GM19468 (cell line): ENCODE measurements around the gene POLDIP2.
"Not testable (repeated sequence)": the region's sequence is repeated elsewhere in the genome, so short reads cannot be mapped to it uniquely, and the experiment has no call there.

Source experiments
- ATAC-seq: cut with Tn5 transposase; IDR thresholded peaks from one replicate; pipeline ENCODE4 v1.9.1; 2021; ENCODE audit warnings: mild to moderate bottlenecking, moderate library complexity, moderate number of reproducible peaks; ENCODE audit not compliant: unreplicated experiment; ENCODE audit errors: extremely low read depth

Gene POLDIP2

DNA sequence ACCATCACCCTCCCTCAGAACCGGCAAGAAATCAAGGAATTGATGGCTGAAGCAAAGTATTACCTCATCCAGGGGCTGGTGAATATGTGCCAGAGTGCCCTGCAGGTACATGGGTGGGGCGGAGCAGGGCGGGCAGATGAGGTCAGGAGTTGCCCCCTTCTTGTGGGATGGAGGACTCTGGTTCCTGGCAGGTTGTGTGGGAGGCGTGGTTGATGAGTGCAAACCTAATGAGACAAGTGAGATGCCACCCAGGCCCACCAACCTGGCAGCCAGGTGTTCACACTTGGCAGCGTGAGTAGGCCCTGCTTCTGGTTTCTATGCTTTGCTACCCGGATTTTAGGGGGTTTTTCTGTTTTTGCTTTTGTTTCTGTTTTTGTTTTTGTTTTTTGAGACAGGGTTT is 17.0 kb downstream of the POLDIP2 start:
- no peak for ATAC-seq

DNA sequence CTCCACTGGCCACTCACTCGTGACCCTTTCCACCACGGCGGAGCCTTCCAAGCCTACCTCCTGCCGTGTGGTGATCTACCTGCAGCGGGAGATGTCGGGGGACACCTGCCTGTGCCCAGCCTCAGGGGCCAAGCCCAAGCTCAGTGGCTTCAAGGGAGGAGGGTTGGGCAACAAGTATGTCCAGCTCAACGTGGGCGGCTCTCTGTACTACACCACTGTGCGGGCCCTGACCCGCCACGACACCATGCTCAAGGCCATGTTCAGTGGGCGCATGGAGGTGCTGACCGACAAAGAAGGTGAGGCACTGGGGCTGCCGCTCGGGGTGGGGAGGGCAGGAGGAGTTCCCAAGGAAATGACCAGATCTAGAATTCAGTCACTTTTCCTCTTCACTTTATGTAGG is 17.9 kb downstream of the POLDIP2 start:
- ATAC-seq = no peak

- ATAC-seq = not testable (repeated sequence)
Measured at GRCh38 chr17:28338769-28339212, 18.5 kb downstream of the POLDIP2 start.

- ATAC-seq = no peak
Measured at GRCh38 chr17:28338056-28338768, 19.1 kb downstream of the POLDIP2 start.

DNA sequence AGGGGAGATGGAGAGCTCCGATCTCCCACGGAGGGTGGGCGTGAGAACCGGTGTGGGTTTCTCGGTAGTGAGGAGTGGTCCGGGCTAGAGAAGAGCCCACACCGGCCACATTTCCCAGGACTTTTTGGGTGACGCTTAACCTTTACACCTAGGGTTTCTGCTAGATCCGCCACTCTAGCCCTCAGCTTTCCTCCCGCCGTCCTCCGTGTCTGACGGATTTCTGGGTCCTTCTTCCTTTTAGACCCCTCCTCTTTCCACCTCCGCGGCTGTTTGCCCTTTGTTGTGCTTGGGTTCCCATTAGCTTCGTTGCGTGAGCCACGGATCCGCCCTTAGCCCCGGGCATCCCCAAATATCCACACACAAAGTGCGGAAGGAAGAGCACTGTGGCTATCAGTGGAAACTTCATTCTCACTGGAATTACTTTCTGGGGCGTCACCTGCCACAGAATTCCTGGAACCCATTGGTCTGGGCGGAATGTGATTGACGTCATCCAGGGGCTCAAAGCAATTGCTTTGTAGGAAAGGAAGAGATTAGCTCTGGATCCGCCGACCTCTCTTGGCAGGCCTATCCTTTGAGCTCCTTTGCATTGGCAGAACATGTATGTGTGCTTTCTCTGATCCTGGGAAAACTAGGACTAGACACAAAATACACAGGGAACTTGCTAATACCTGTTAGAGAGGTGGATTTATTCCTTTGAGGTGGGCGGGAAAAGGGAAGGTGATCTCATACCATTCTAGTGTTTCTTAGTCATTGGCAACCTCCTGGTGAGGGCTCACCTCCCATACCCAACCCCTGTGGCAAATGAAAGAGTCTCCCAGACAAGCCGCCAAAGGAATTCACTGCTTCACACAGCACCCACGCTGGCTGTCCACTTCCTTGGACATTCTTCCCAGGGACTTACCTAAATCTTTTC is 21.1 kb downstream of the POLDIP2 start:
- no peak for ATAC-seq

DNA sequence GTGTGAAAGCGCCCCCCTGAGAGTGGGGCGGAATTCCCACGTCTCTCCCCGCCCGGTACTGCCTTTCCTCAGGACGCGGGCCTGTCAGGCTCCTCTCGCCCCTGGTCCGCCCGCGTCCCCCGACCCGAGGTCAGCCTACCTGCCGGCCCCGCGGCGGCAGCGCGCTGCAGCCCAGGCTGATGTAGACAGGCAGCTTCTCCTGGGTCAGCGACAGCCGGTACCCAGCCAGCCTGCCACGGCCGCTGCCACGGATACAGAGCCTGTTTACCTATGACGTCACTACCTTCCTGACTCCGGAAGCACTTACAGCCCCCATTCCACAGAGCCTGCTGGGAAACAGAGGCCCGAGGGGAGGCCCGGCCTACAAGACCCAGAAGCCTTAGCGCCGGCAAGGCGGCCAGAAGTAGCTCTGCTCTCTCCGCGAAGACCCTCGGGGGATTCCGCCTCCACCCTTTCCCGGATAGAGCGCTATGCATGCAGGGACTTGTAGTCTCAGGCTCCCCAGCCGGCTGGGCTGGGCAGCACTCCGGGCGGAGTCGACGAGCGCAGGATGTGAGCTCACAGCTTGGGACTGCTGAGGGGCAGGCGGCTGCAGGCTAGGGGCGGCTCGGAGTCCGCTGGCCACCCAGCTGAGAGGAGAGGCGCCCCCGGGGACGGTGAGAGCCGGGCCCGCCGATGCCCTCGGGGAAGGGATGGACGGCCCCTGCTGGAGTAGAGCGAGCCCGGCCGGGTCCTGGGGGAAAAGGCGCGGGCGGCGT is 21.9 kb downstream of the POLDIP2 start, which contains the start of the genes IFT20 and TNFAIP1:
IFT20 (minus strand) TSS at position 272 of the 758 bp plus-strand sequence. CDS start 3,487 bp downstream, outside the sequence.
TNFAIP1 (plus strand) TSS at position 561 of the 758 bp plus-strand sequence. CDS start 3,761 bp downstream, outside the sequence.
- ATAC-seq = peak; percentile 95

- no peak for ATAC-seq
Measured at GRCh38 chr17:28334666-28335200, 22.6 kb downstream of the POLDIP2 start.

GRCh38 chr17:28334171-28334570 is 23.2 kb downstream of the POLDIP2 start:
- no peak for ATAC-seq

DNA sequence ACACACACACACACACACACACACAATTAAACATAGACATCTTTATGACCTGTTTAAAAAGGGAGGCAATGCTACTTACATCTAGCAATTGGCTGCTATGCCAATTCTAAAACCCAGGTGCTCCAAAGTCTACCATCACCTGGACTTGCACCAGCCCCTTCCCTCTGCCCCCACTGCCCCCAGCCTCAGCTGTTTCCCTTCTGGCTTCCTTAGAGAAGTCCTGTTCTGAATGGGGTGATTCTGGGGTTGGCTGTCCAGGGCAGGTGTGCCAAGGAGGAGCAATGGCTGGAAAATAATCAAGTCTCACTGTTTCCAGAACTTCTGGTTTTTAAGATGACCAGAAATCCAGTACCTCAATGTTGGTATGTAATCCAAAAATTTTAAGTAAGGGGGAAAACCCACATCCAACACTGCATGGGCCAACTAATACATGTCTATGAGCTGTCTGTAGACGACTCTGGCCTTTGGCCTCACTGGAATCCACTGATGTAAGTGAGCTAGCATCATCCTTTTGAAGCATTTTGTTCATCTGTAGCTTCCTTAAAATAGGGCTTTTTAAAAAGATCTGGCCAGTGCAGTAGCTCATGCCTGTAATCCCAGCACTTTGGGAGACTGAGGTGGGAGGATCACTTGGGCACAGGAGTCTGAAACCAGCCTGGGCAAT is 24.1 kb downstream of the POLDIP2 start:
- ATAC-seq = no peak

DNA sequence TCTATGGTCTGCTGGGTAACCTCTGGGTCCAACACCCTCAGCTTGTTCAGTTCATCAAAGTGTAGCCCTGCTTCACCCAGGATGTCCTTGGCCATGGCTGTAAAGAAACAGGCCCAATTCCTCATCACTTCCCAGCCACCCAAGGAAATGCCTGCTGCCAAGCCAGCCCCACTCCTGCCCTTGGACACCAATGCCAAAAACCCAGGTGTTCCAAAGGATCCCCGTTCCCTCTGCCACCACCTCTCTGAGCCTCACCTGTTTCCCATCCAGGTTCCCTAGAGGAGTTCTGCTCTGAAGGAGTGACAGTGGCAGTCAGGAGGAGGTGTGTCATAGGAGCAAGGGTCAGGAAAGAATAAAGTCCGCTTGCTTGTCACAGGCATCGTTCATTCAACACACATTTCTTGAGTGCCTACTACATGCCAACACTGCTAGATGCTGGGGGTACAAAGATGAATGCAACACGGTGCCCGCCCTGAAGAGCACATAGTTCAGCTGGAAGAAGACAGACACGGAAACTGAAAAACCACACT is 25.4 kb downstream of the POLDIP2 start:
- ATAC-seq = no peak

DNA sequence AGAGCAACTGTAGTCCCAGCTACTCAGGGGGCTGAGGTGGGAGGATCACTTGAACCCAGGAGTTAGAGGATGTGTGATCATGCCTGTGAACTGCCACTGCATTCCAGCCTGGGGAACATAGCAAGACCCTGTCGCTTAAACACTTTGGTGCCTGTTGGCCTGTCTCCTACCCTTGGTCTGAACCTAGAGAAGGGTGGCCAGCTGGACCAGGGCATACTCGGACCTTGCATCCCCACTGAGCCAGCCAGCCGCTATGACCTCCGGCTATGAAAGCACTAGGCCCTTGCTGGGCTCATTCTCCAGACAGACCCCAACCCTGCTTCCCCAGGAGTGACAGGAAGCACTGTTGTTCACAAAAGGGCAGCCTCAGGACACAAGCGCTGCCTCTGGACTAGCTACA is 26.7 kb downstream of the POLDIP2 start:
- ATAC-seq = no peak

- no peak for ATAC-seq
Measured at GRCh38 chr17:28328325-28328724, 29.0 kb downstream of the POLDIP2 start.

DNA sequence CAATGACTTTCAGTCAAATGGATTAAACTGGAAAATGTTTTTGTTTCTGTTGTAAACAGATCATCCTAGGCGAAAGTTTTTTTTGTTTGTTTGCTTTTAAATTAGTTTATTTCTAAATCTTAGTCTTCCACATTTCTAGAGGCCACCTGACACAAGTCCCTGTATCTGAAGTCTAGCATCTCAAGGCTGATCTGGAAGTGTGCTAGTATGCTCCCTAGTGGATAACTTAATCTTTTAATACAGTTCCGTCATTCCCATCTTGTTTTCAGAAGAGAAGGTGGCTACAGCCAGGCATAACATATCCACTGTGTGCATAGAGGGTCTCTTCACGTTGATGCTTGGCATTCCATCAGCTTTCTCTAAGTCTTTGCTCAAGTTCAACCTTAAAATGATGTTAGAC is 29.6 kb downstream of the POLDIP2 start:
- ATAC-seq = no peak

DNA sequence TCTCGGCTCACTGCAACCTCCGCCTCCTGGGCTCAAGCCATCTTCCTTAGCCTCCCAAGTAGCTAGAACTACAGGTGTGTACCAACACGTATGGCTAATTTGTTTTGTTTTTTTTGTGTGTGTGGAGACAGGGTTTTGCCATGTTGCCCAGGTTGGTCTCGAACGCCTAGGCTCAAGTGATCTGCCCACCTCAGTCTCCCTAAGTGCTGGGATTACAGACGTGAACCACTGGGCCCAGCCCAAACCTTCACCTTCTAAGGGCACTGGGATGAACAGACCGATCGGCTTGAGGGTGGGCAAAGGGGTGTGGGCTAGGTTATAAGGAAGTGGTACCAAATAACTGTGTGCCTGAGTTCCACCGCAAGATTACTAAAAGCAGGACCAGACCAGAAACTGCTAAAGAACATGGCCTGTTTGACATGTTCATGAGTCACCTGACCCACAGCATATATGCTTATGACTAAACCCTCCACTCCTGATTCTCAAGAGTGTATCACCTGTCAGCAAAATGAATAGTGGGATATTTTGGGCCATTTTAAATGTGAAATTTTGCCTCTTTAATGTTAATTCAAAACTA is 30.2 kb downstream of the POLDIP2 start:
- no peak for ATAC-seq

- no peak for ATAC-seq
Measured at GRCh38 chr17:28326114-28326513, 31.2 kb downstream of the POLDIP2 start.

- no peak for ATAC-seq
Measured at GRCh38 chr17:28325211-28325610, 32.1 kb downstream of the POLDIP2 start.

- ATAC-seq = no peak
Measured at GRCh38 chr17:28324781-28325180, 32.5 kb downstream of the POLDIP2 start.

GRCh38 chr17:28324267-28324745 is 33.0 kb downstream of the POLDIP2 start:
- ATAC-seq = no peak
